ENCODE results near the gene CFAP20DC. TPM values are rescaled to one million over a fixed set of nuclear protein-coding genes. Genes with fewer than 3 reads are reported as not detected.
A peak's percentile ranks its signal among the peaks of the same experiment; 100 is the strongest.
"Not testable (repeated sequence)": the region's sequence is repeated elsewhere in the genome, so short reads cannot be mapped to it uniquely, and the experiment has no call there.

Gene CFAP20DC
- 2.0 TPM for total RNA-seq

DNA sequence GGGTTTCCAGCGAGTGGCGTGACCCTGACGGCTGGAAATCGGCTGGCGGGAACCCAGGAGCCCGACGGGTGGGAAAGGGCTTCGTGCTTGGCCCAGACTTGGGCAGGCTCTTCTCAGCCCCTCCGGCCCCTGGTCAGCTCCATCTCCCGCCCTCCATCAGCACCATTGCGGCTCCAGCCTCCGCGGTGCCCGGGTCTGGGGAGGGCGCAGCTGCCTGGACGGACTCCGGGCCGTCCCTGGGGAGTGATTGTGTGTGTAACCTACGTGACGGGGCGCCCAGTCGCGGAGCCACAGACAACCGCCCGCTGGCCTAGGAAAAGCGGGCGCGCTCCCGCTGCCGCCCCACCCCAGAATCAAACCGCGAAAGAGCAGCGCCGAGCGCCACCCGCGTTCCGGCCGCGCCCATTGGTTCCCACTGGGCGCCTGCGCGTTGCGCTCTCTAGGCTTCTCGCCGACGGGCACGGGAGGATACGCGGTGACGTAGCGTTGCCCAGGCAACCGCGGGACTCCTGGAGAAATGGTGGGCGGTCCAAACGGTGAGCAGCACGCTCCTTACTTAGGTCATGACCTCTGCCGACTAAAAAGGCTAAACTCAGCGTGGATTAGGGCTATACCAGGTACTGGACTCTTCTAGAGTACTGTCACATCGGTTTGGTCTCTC lies at the start of gene CFAP20DC:
Gene CFAP20DC, minus strand, starts transcription at position 355 of the 661 bp plus-strand sequence. CDS start 394 bp downstream, outside the sequence.
- DNase-seq (ENCODE audit: low spot score in 2 of 2) (peak; percentile 76 to 89), FAIRE-seq (no peak)

DNA sequence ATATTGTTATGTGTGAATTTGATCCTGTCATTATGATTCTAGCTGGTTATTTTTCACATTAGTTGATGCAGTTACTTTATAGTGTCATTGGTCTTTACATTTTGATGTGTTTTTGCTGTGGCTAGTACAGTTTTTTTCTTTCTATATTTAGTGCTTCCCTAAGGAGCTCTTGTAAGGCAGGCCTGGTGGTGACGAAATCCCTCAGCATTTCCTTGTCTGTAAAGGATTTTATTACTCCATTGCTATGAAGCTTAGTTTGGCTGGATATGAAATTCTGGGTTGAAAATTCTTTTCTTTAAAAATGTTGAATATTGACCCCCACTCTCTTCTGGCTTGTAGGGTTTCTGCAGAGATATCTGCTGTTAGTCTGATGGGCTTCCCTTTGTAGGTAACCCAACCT lies 48.7 kb upstream of the CFAP20DC start:
- not testable (repeated sequence) for FAIRE-seq; DNase-seq (ENCODE audit: low spot score in 2 of 2)

DNA sequence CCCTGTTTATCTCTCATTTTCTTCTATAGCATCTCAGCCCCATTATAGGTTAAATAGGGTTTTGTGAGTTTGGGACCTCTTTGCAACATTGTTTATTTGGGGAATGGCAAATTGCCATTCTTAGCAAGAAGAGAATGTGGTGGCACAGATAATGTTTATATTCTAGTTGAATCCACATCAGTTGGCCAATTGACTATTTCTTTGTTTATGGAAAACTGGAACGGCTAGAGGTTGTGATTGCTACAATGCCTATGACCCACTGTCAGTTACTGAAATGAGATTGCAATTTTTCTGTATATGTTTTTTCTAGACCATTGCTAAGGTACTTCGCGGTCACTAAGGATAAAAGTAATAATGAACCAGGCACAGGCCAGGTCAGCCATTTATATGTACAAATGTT lies 44.6 kb upstream of the CFAP20DC start:
- DNase-seq (ENCODE audit: low spot score in 2 of 2) (no peak), FAIRE-seq (no peak)

DNA sequence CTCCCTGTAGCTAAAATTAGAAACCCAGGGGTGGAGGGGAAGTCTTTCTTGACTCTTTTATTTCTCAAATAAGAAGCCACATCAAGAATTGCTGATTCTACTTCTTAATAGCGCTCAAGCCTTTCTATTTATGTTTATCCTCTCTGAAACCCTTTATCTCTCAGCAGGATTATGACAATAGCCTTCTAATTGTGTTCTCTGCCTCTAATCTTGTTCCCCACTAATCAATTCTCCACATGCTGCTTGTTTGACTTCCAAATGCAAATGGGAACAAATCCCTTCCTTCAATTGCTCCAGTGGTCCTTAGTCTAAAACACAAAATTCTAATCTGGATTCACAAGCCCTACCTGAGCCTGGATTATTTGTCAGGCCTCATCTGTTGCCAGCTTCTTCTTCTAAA lies 43.7 kb upstream of the CFAP20DC start:
- DNase-seq (ENCODE audit: low spot score in 2 of 2) (no peak), FAIRE-seq (no peak)

DNA sequence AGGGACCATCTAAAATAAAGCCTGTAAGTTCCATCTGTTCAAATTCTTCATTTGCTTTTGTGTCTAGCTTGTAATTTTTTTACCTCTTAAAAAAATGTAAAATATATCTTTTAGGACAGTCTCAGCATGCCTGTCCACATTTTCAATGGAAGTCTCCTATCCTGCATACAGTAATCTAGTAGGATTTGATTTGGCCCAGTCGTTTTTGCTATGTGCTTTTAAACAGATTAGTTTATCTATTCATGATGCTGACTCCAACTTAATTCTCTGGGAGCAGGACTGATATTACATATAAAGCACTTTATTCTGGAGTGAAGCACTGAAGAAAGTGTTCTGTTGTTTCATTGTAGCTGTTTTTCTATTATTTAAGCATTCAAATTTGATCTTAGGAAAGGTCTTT lies 38.9 kb upstream of the CFAP20DC start:
- no peak for DNase-seq (ENCODE audit: low spot score in 2 of 2)
- no peak for FAIRE-seq

DNA sequence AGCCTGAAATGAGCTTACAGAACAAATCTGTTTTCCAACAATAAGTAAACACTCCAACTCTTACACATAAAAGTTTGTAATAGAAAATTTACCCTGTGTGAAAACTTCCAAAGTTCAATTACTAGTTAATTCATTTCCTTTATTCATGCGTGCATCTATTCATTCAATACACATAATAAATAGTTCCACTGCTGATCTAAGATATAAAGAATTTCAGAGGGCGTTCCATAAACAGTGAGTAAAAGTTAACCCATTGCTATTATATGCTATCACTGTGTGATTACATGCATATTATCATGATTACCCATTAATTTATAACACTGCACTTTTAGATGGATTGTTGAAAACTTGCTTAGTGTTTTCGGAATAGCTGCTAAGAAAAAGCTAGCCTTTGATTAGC lies 36.2 kb upstream of the CFAP20DC start:
- DNase-seq (ENCODE audit: low spot score in 2 of 2): no peak
- FAIRE-seq: no peak

DNA sequence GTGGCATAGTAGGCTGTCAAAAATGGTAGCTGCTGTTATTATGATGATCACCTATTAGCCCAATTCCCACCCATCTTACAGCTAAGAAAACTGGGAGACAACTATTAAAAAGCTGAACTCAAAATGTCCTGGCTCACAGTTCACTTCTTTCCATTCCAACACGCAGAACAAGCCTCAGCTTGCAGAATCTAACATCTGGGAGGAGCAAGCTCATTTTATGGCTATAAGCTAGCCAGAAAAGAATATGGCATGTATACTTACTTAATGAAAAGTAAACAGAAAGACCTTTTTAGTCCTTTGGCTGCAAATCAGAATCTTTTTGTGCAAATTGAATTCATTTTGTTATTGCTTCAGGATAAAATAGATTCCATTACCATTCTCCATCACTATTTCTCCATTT lies 34.8 kb upstream of the CFAP20DC start:
- no peak for FAIRE-seq
- DNase-seq (ENCODE audit: low spot score in 2 of 2): no peak

DNA sequence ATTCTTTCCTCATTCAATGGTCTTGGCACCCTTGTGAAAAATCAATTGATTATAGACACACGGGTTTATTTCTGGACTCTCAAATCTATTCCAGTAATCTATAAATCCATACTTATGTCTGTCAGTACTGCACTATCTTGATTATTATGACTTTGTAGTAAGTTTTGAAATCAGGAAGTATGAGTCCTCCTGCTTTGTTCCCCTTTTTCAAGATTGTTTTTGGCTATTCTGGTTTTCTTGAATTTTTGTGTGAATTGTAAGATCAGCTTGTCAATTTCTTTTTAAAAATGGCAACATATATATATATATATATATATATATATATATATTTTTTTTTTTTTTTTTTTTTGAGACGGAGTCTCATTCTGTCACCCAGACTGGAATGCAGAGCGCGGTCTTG lies 32.3 kb upstream of the CFAP20DC start:
- DNase-seq (ENCODE audit: low spot score in 2 of 2) (no peak), FAIRE-seq (no peak)

DNA sequence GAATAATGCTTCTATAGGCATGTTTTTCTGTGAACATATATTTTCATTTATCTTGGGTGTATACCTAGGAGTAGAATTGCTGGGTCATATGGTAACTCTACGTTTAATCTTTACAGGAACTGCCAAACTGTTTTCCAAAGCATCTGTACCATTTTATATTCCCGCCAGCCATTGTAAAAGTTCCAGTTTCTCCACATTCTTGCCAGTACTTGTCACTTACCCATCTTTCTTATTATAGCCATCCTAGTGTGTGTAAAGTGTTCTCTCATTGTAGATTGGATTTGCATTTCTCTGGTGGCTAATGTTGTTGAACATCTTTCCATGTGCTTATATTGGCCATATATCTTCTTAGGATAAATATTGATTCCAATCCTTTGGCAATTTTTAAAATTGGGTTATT lies 31.2 kb upstream of the CFAP20DC start:
- DNase-seq (ENCODE audit: low spot score in 2 of 2) (no peak), FAIRE-seq (no peak)

DNA sequence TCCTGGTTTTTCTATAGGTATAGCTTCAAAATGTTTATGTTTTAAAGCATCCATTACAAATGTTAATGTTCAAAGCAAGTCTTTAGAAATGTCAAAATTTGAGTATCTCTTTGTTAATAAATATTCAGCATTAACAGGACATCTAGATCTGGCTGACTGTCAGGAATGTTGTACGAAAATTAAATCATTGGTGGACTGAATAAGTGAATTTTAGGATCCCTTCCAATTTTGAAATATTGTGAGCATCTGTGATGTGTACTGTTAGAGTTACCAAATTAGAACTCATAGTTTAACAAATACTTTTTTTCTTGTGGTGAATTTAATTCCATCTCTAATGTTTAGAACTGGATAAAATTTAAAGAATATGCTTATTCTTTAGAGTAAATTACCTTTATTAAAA lies 30.1 kb upstream of the CFAP20DC start:
- DNase-seq (ENCODE audit: low spot score in 2 of 2) (no peak), FAIRE-seq (no peak)

DNA sequence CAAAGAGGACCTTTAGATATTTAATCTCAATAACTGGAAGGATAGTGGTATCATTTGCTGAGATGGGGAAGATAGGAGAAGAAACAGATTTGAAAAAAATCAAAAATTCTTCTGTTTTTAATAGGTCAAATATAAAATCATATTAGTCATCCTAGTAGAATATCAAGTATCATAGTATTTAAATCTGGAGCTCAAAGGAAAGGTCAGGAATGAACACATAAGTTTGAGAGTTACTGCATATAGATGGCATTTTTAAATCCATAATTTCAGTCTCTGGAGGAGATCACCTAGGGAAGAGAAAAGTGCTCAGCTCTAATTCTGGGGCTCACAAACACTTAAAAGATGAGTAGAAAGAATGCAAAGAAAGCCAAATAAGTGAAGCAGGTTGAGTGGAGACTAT lies 24.9 kb upstream of the CFAP20DC start:
- FAIRE-seq (no peak), DNase-seq (ENCODE audit: low spot score in 2 of 2) (no peak)

DNA sequence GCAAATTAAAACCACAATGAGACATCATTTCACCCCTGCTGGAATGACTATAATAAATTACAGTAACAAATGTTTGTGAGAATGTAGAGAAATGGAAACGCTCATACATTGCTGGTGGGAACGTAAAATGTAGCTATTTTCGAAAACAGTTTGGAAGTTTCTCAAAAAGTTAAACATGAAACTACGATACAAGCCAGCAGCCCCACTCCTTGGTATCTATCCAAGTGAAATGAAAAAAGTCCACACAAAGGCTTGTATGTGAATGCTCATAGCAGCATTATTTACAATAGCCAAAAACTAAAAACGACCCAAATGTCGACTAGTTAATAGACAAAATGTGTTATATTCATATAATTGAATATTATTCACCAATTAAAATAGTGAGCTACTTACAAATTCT lies 22.9 kb upstream of the CFAP20DC start:
- FAIRE-seq (no peak), DNase-seq (ENCODE audit: low spot score in 2 of 2) (no peak)

DNA sequence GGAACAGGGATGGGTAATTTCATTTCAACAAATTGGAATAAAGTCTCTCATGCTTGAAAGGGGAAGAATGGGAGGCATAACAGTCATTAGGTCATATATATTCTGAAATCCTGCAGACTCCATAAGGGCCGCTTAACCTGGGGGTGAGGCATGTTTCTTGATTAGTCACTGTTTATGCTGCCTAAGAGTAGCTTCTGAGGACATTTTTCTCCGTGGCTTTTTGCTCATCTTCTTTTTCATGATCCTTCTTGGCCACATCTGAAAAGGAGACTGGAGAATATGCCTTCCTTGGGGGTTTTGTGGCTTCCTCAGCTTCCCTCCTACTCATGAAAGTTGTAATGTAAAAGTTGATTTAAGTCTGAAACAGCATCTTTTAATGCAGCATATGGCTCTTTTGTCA lies 20.0 kb upstream of the CFAP20DC start:
- FAIRE-seq (no peak), DNase-seq (ENCODE audit: low spot score in 2 of 2) (no peak)

DNA sequence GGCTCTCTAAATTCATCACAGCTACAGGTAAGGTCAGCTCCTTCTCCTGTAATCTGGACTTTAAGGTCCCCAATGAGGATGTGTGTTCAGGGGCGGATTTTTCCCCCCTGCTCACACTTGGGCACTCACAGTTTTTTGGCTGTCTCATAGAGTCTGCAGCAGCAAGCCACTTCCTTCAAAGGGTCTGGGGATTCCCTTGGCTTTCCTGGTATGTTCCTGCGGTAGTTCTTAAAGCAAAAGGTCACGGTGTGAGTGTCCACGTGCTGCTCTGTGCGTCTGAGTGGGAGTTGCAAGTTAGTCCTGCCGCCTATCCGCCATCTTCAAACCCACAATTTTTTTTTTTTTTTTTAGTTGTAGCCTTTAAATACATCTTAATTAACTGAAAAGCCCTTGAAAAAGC lies 15.4 kb upstream of the CFAP20DC start:
- FAIRE-seq (no peak), DNase-seq (ENCODE audit: low spot score in 2 of 2) (no peak)

DNA sequence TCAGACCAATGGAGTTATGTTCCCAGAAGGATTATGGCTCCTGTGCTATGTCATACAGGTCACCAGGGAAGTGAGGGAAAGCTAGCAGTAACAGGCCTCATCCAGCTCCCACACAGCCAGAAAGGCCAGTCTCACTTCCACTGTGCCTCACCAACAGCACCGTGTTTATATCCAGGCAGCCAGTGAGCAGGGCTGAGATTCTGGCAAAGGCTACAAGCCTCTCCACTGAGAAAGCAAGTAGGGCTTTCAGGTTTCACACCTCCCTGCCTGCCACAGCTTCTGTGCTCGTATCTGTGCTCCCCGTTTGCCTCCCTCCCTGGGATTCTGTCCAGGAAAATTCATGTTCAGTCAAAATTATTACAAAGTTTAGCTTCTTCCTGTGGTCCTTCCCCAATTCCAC lies 14.9 kb upstream of the CFAP20DC start:
- DNase-seq (ENCODE audit: low spot score in 2 of 2): no peak
- no peak for FAIRE-seq

DNA sequence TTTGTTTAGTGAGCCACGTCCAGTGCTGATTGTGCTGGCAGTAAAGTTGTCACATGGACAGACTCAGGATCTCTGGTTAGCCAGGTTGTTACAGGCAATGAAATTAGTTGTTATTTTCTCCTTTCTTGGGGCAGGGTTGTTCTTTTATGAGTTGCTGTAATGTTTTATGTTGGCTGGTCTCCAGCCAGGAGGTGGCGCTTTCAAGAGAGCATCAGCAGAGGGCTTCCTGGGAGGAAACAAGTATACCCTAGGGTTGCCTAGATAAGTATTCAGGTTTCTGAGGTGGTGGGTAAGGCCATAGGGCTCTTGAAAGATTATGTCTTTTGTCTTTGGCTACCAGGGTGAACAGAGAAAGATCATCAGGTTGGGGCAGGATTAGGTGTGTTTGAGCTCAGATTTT lies 14.5 kb upstream of the CFAP20DC start:
- FAIRE-seq (no peak), DNase-seq (ENCODE audit: low spot score in 2 of 2) (no peak)

DNA sequence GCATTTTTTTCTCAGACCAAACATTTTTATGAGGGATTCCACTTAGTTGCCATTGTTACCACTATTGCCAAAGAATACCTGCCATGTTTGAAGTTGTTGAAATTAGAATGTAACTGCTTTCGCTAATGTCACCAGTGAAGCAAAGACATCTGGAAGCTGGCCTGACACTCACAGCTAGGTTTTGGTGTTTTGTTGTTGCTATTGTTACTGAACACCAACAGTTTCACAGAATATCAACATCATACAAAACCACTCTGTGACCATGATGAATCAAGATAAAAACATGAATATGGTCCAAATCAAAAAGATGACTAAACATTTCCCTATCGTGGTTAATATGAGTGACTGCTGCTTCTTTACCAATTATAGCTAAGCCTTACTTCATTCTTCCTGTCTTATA lies 6.9 kb upstream of the CFAP20DC start:
- FAIRE-seq (no peak), DNase-seq (ENCODE audit: low spot score in 2 of 2) (no peak)

DNA sequence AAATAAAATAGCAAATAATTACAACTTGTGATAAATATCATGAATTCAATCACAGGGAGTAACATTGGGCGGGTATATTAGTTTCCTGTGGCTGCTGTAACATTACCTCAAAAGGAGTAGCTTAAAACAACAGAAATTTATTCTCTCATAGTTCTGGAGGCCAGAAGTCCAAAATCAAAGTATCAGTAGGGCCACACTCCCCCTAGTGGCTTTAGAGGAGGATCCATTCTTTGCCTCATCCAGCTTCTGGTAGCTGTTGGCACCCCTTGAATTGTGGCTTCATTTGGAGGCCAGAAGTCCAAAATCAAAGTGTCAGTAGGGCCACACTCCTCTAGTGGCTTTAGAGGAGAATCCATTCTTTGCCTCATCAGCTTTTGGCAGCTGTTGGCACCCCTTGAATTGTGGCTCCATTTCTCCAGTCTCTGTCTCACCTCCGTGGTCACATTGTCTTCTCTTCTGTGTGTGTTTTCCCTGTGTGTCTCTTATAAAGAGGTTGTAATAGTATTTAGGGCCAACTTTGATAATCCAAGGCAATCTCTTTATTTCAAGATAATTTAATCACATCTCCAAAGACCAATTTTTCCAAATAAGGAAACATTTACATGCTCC lies 3.1 kb upstream of the CFAP20DC start:
- DNase-seq (ENCODE audit: low spot score in 2 of 2) (no peak), FAIRE-seq (no peak)

DNA sequence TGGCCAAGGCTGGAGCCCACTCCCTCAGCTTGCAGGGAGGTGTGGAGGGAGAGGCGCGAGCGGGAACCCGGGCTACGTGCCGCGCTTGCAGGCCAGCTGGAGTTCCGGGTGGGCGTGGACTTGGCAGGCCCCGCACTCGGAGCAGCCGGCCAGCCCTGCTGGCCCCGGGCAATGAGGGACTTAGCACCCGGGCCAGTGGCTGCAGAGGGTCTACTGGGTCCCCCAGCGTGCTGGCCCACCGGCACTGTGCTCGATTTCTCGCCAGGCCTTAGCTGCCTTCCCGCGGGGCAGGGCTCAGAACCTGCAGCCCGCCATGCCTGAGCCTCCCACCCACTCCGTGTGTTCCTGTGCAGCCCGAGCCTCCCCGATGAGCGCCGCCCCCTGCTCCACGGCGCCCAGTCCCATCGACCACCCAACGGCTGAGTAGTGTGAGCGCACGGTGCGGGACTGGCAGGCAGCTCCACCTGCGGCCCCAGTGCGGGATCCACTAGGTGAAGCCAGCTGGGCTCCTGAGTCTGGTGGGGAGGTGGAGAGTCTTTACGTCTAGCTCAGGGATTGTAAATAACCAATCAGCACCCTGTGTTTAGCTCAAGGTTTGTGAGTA lies 1.1 kb upstream of the CFAP20DC start:
- not testable (repeated sequence) for FAIRE-seq; DNase-seq (ENCODE audit: low spot score in 2 of 2)

DNA sequence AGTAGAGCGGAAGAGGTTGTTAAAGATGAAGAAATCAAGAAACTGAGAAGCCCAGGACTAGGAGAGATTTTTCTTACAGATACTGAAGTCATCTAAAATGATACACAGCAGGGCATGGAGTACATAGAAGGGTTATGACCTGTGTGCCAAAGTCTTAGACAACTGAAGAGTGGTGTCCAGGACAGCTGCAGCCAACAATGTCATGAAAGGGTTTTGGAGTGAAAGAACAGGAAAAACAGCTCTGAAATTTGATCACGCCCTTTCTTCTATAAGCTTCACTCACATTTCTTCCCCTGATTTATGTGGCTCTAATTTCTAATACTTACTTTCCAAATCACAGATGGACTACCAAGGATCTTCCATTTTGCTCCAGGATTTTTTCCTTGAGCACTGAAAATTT lies 3.0 kb downstream of the CFAP20DC start:
- DNase-seq (ENCODE audit: low spot score in 2 of 2) (no peak), FAIRE-seq (no peak)

DNA sequence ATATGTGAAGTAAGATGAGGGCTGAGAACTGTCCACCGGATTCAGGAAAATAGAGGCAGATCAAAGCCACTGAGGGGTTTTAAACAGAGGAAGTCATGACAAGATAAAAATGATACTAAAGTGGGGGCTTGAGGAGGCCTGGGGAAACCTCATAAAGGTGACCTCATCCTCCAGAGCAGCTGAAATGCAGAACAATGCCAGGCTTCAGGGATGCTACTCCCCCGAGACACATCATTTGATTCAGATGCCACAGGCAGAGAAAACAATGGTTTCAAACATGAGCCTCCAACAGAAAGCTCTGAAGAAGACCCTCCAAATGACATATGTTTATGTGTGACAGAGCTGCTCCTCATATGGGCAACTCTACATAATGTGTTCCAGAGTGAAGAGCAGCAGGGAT lies 6.4 kb downstream of the CFAP20DC start:
- no peak for FAIRE-seq
- no peak for DNase-seq (ENCODE audit: low spot score in 2 of 2)

DNA sequence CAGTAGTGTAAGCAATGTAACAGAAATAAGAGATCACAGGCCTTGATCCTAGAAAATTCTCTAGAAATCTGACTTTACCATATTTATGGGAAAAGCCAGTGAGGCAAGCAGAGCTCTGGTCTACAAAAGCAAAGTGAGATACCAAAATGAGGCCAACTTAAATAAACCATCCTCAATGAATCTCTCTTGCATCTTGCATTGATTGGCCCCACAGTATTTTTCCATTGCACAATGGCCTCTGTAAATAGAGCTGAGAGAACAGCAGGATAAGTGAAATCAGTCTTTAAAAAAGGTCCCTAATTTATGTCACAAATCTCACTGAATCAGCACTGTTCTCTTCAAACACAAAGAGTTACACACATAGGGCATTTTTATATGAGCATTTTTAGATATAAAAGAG lies 8.9 kb downstream of the CFAP20DC start:
- no peak for FAIRE-seq
- DNase-seq (ENCODE audit: low spot score in 2 of 2): no peak

All from frontal cortex (tissue), 4 donors.